ENCODE data around the gene SLC43A2. TPM values are rescaled to one million over a fixed set of nuclear protein-coding genes. Genes with fewer than 3 reads are reported as not detected.

The SLC43A2 gene
- total RNA-seq, 4 donors from 2014 or later, result 58.6 to 103 (median 69.0) TPM

Small RNA genes within 50 kb of the gene (small RNA-seq; reads per million reads assigned to genes)
- gene RN7SL105P, result 0 reads per million in 2 donors

Other genes with a start within 250 kb of the SLC43A2 start
- 100 to 1,000 TPM; 317 to 474 (median 395) TPM for gene YWHAE, start 228.6 kb downstream of the SLC43A2 start, total RNA-seq
- 10 to 100 TPM; 33.0 to 66.2 (median 59.5) TPM for gene CRK, start 172.6 kb downstream of the SLC43A2 start, total RNA-seq
- gene MYO1C, start 136.1 kb downstream of the SLC43A2 start, total RNA-seq, result 100 to 1,000 TPM; 144 to 232 (median 179) TPM
- 100 to 1,000 TPM in 1 of 4 donors, 10 to 100 TPM in 3; 60.9 to 163 (median 64.7) TPM for gene INPP5K, start 112.2 kb downstream of the SLC43A2 start, total RNA-seq
- 100 to 1,000 TPM in 2 of 4 donors, 10 to 100 TPM in 2; 88.2 to 132 (median 107) TPM for gene PITPNA, start 66.0 kb downstream of the SLC43A2 start, total RNA-seq
- 10 to 100 TPM in 3 of 4 donors, 1 to 10 TPM in 1; 9.8 to 32.2 (median 20.3) TPM for gene SCARF1, start 16.9 kb upstream of the SLC43A2 start, total RNA-seq
- 100 to 1,000 TPM in 1 of 4 donors, 10 to 100 TPM in 3; 29.7 to 173 (median 92.3) TPM for gene RILP, start 21.0 kb upstream of the SLC43A2 start, total RNA-seq
- 100 to 1,000 TPM; 138 to 390 (median 226) TPM for gene PRPF8, start 56.0 kb upstream of the SLC43A2 start, total RNA-seq
- gene TLCD2, start 81.5 kb upstream of the SLC43A2 start, total RNA-seq, result 10 to 100 TPM in 3 of 4 donors, 1 to 10 TPM in 1; 8.3 to 37.8 (median 19.5) TPM
- 10 to 100 TPM; 37.1 to 83.3 (median 59.2) TPM for gene WDR81, start 95.9 kb upstream of the SLC43A2 start, total RNA-seq
- 1 to 10 TPM; 4.0 to 9.6 (median 5.6) TPM for gene SERPINF2, start 114.0 kb upstream of the SLC43A2 start, total RNA-seq
- 100 to 1,000 TPM in 1 of 4 donors, 10 to 100 TPM in 3; 28.7 to 306 (median 81.6) TPM for gene SERPINF1, start 133.2 kb upstream of the SLC43A2 start, total RNA-seq
- gene SMYD4, start 201.1 kb upstream of the SLC43A2 start, total RNA-seq, result 10 to 100 TPM; 31.2 to 42.1 (median 39.8) TPM
- 10 to 100 TPM; 17.2 to 32.2 (median 26.0) TPM for gene RPA1, start 201.2 kb upstream of the SLC43A2 start, total RNA-seq

Measured in Peyer's patch (tissue), 4 donors.